Esophagus muscularis mucosa (tissue), 4 donors: ENCODE measurements around the gene CLCF1.

ENCODE experiments used
- CTCF ChIP-seq, 3 experiments: fragments of 200-600 bp in 2 of 3; fragments of 450-650 bp in 1 of 3; sonication (generic) in 2 of 3; IDR thresholded peaks; one replicate each; pipeline ENCODE4 v1.5.1; 2017 to 2019; ENCODE audit warnings: antibody characterized with exemption in 3 of 3, mild to moderate bottlenecking in 2 of 3, moderate library complexity in 1 of 3
- EP300 ChIP-seq: sonication (generic); formaldehyde crosslinking; IDR thresholded peaks from one replicate; pipeline ENCODE4 v1.6.1; 2017; ENCODE audit warnings: antibody characterized with exemption
- POLR2A ChIP-seq: fragments of 450-650 bp; IDR thresholded peaks from one replicate; pipeline ENCODE4 v1.6.1; 2017; ENCODE audit warnings: antibody characterized with exemption, moderate library complexity, mild to moderate bottlenecking, low read depth

GRCh38 chr11:67373648-67374570 lies 511 bp upstream of the CLCF1 start:
- TF ChIP-seq CTCF (IDR thresholded peaks at IDR 0.05) (peak; percentile 60 to 79 (median 67)), POLR2A (no peak), EP300 (no peak)
